ENCODE results near the gene WDTC1.

DNA sequence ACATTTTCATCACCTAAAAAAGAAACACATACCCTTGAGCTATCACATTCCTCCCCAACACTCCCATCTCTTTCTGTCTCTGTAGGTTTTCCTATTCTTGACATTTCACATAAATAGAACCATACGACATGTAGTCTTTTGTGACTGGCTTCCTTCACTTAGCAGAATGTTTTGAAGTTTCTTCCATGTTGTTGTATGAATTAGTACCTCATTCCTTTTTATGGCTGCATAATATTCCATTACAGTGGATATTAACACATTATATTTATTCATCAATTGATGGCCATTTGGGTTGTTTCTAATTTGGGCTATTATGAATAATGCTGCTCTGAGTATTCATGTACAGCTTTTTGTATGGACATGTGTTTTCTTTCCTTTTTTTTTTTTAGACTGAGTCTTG lies 11.8 kb downstream of the WDTC1 start:
- TF ChIP-seq, protein P1, sequence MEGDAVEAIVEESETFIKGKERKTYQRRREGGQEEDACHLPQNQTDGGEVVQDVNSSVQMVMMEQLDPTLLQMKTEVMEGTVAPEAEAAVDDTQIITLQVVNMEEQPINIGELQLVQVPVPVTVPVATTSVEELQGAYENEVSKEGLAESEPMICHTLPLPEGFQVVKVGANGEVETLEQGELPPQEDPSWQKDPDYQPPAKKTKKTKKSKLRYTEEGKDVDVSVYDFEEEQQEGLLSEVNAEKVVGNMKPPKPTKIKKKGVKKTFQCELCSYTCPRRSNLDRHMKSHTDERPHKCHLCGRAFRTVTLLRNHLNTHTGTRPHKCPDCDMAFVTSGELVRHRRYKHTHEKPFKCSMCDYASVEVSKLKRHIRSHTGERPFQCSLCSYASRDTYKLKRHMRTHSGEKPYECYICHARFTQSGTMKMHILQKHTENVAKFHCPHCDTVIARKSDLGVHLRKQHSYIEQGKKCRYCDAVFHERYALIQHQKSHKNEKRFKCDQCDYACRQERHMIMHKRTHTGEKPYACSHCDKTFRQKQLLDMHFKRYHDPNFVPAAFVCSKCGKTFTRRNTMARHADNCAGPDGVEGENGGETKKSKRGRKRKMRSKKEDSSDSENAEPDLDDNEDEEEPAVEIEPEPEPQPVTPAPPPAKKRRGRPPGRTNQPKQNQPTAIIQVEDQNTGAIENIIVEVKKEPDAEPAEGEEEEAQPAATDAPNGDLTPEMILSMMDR (IDR thresholded peaks at IDR 0.05) = no peak
- TF ChIP-seq TCF7L2 (IDR thresholded peaks at IDR 0.05; ENCODE audit: low read depth, low read length) (no peak), POLR2AphosphoS5 (IDR thresholded peaks at IDR 0.05; ENCODE audit: low read depth, low read length) (no peak), SIN3A (IDR thresholded peaks at IDR 0.05; ENCODE audit: borderline replicate concordance, insufficient read depth, low read depth, low read length) (no peak)
